Cardiac muscle cell (in vitro differentiated cells and primary cell): ENCODE measurements around the gene ENTPD6. TPM values are rescaled to one million over a fixed set of nuclear protein-coding genes. Genes with fewer than 3 reads are reported as not detected.

Experiments used
- DNase-seq, 2 donors: peaks; one replicate each; pipeline versions ENCODE4 v3.0.0 to v3.0.0-alpha.2; 2010 to 2017; ENCODE audit warnings: low read depth in 1 of 2, low spot score in 1 of 2
- H3K27ac ChIP-seq: fragments of 200-600 bp; sonication (generic); 2 replicates; pipeline ENCODE4 v1.5.1; 2016
- H3K27me3 ChIP-seq: fragments of 200-600 bp; sonication (generic); 2 replicates; pipeline ENCODE4 v1.6.0; 2016; ENCODE audit warnings: control low read depth
- H3K36me3 ChIP-seq: fragments of 200-600 bp; sonication (generic); 2 replicates; pipeline ENCODE4 v1.5.1; 2016; ENCODE audit warnings: control low read depth
- H3K4me1 ChIP-seq: fragments of 200-600 bp; sonication (generic); 2 replicates; pipeline ENCODE4 v1.8.1; 2017; ENCODE audit warnings: low read depth, mild to moderate bottlenecking, mixed run types
- H3K4me3 ChIP-seq: fragments of 200-600 bp; sonication (generic); 2 replicates; pipeline ENCODE4 v1.5.1; 2016; ENCODE audit warnings: mild to moderate bottlenecking
- H3K9me3 ChIP-seq: fragments of 200-600 bp; sonication (generic); 2 replicates; pipeline ENCODE4 v1.5.1; 2017; ENCODE audit warnings: low read depth, mild to moderate bottlenecking, control low read depth
- polyA plus RNA-seq: library from polyadenylated mRNA; unstranded; fragments of >200 nt; fragmentation: Nextera tagmentation; extraction: Ambion mirVana; gene quantifications from 2 replicates; pipeline ENCODE4 v1.2.1, GENCODE V29; 2016
- total RNA-seq: library from RNA; depleted of rRNA; stranded (reverse); fragments of >200 nt; gene quantifications from 2 replicates; pipeline ENCODE4 v1.2.3, GENCODE V29; 2016
- TF ChIP-seq, protein P1 (sequence below): IDR thresholded peaks from 2 replicates; pipeline ENCODE4 v1.5.1; 2012; ENCODE audit warnings: low read depth, mild to moderate bottlenecking, low read length

ENTPD6 gene
- total and polyA plus RNA-seq, 2 experiments from 2014 or later = 95.7 to 107 TPM

DNA sequence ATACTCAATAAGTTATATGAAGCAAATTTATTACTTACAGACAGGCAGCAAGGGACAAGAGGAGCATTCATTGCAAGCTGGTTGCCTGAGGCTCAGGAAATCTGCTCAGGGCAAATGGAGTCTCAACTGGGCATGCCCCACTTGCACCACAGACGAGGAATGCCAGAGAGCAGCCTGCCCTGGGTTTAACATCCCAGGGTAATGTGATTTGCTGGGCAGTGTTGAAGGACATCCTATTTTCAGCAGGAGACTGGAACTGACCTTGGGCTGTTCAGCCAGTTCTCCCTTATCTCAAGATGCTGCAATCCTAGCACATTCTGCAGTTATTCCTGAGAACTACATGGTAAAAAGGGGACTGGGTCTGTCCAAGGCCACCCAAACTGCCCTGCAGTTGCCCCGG lies 3.8 kb upstream of the ENTPD6 start:
- Histone ChIP-seq H3K4me3 (no peak overlapping the region), H3K27me3 (no peaks in the 10 kb centered on the region), H3K9me3 (no peaks in the 10 kb centered on the region), H3K27ac (peak overlapping the region; percentile 89), H3K4me1 (peaks cover 50% of the 10 kb centered on the region), H3K36me3 (no peaks in the 10 kb centered on the region)
- DNase-seq = peak; percentile 27 to 67
- TF ChIP-seq, protein P1, sequence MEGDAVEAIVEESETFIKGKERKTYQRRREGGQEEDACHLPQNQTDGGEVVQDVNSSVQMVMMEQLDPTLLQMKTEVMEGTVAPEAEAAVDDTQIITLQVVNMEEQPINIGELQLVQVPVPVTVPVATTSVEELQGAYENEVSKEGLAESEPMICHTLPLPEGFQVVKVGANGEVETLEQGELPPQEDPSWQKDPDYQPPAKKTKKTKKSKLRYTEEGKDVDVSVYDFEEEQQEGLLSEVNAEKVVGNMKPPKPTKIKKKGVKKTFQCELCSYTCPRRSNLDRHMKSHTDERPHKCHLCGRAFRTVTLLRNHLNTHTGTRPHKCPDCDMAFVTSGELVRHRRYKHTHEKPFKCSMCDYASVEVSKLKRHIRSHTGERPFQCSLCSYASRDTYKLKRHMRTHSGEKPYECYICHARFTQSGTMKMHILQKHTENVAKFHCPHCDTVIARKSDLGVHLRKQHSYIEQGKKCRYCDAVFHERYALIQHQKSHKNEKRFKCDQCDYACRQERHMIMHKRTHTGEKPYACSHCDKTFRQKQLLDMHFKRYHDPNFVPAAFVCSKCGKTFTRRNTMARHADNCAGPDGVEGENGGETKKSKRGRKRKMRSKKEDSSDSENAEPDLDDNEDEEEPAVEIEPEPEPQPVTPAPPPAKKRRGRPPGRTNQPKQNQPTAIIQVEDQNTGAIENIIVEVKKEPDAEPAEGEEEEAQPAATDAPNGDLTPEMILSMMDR = no peak

DNA sequence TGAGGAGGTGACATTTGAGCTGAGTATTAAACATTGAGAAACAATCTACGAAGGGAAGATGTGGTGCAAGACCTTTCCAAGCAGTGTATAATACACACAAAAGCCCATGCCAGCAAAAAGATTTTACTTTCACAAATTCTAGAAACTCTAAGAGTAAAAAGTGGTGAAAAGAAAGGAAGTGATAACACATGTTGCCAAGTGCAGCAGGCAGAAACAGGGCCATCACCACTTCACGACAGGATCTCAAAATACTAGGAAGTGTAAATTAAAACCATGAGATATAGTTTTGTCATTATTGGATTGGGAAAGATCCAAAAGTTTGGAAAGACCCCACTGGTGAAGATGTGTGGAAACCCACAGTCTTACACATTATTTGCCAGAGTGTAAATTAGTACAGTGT lies 1.7 kb upstream of the ENTPD6 start:
- Histone ChIP-seq H3K36me3 (no peaks in the 10 kb centered on the region), H3K9me3 (no peaks in the 10 kb centered on the region), H3K27ac (no peak overlapping the region), H3K4me1 (peaks cover 29% of the 10 kb centered on the region), H3K4me3 (no peak overlapping the region), H3K27me3 (no peaks in the 10 kb centered on the region)
- TF ChIP-seq, protein P1 = no peak
- DNase-seq = no peak

DNA sequence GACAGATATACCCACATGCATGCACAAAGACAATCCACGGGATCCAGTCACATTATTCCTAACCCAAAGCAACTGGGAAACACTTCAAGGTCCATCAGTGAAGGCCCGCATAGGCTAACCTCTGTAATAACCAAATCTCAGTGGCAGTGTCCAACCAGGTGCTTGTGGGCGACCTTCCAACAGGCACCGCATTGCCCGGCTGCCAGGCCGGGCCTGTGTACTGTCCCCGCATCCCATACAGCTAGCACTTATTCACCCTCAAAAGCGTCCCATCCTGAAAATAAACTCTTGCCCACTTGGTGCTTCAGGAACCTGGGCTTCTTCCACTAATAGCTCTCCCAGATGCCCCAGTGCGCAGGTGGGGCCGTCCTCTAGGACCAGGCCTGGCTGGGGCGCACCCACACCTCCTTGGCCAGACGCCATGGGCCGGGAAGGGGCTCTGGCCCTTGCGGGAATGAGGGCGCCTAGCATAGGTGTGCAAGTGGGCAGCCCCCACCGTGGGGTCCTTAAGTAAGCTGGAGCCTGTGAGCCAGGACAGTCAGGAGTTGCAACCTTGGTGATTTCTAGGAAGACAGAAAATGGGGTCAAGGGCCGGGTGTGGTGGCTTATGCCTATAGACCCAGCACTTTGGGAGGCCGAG lies 1.1 kb upstream of the ENTPD6 start:
- no peak for DNase-seq
- Histone ChIP-seq H3K27ac (no peak overlapping the region), H3K4me3 (no peak overlapping the region), H3K9me3 (no peaks in the 10 kb centered on the region), H3K27me3 (no peaks in the 10 kb centered on the region), H3K36me3 (no peaks in the 10 kb centered on the region), H3K4me1 (peaks cover 25% of the 10 kb centered on the region)
- TF ChIP-seq, protein P1 = no peak

DNA sequence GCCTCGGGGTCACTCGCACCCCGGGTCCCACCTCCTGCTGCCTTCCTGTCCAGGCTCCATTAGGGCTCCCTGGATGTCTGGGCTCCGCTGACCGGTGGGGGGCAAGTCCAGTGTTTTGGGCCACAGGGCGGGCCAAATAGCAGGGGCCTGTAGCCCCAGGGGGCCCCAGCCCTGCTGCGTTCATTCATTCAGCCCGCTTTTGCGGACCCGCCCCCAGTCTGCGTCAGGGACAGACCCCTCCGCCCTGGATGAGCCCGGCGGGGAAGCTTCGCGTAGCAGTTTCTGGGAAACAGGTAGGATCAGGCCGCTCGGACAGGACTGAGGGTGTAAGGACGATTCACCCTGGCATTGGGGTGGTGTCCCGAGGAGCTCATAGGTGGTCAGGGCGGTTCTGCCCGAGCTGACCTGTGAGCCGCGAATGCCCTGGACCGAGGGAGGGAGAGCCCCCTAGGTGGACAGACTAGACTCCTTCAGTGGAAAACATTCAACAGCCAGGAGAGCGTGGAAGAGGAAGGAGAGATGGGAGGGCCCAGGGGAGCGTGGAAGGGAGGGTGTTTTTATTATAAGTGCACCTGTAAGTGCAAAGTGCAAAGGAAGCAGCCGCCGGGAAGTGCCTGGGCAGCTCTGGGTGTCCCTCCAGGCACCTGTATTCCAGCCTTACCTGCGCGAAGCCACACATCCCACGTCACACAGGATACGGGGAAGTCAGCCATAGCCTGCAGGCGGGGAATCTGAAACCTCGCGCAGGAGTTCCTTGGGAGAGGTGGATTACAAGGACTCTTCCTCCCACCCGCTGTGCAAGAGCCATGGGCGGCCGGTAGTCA lies 662 bp downstream of the ENTPD6 start:
- Histone ChIP-seq H3K27me3 (no peaks in the 10 kb centered on the region), H3K27ac (no peak overlapping the region), H3K9me3 (no peaks in the 10 kb centered on the region), H3K4me1 (peaks cover 14% of the 10 kb centered on the region), H3K36me3 (no peaks in the 10 kb centered on the region), H3K4me3 (peak overlapping the region; percentile 64)
- TF ChIP-seq, protein P1 = no peak
- DNase-seq = peak in 1 of 2 donors; percentile 42

DNA sequence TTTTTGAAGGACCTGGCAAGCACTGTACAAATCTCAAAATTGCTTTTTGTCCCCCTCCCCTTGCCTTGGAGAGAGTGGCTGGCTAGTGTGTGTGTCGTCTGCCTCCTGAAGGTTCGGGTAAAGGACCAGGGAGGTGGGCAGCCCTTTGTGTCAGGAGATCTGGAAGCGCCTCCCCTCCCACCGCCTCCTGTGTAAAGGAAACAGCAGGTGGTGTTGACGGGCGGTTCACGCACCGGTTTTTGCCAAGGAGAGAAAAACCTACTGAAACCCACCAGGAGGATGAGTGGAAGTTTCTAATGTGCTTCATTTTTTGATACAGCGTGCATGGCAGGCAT lies 1.2 kb downstream of the ENTPD6 start:
- Histone ChIP-seq H3K27me3 (no peaks in the 10 kb centered on the region), H3K9me3 (no peaks in the 10 kb centered on the region), H3K4me3 (peak overlapping the region; percentile 64), H3K36me3 (no peaks in the 10 kb centered on the region), H3K27ac (no peak overlapping the region), H3K4me1 (peaks cover 8% of the 10 kb centered on the region)
- TF ChIP-seq, protein P1 = no peak
- DNase-seq = no peak
